ENCODE measurements around the gene FLT1.

The FLT1 gene

DNA sequence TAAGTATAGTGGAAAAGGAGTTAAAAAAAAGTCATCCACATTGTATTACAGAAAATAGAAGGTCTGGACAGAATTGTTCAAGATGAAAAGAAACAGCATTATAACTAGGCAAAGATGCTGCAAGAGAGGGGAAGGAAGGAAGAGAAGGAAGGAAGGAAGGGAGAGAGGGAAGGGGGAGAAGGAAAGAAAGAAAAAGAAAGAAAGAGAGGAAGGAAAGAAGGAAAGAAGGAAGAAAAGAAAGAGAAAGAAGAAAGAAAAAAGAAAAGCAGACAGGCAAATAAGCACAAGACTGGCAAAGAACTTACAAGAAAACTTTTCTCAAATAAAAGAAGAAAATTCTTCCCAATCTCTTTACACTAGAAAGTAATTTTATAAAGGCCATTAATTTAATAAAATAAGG lies 15.1 kb upstream of the FLT1 start:
- TF ChIP-seq GATA3 (IDR thresholded peaks at IDR 0.05; ENCODE audit: low read depth, low read length) (no peak), GATA2 (IDR thresholded peaks at IDR 0.05; ENCODE audit: low read depth, low read length) (no peak)

GRCh38 chr13:28505543-28506135 lies 10.7 kb upstream of the FLT1 start:
- TF ChIP-seq GATA2 (IDR thresholded peaks at IDR 0.05; ENCODE audit: low read depth, low read length) (no peak), GATA3 (IDR thresholded peaks at IDR 0.05; ENCODE audit: low read depth, low read length) (no peak)

DNA sequence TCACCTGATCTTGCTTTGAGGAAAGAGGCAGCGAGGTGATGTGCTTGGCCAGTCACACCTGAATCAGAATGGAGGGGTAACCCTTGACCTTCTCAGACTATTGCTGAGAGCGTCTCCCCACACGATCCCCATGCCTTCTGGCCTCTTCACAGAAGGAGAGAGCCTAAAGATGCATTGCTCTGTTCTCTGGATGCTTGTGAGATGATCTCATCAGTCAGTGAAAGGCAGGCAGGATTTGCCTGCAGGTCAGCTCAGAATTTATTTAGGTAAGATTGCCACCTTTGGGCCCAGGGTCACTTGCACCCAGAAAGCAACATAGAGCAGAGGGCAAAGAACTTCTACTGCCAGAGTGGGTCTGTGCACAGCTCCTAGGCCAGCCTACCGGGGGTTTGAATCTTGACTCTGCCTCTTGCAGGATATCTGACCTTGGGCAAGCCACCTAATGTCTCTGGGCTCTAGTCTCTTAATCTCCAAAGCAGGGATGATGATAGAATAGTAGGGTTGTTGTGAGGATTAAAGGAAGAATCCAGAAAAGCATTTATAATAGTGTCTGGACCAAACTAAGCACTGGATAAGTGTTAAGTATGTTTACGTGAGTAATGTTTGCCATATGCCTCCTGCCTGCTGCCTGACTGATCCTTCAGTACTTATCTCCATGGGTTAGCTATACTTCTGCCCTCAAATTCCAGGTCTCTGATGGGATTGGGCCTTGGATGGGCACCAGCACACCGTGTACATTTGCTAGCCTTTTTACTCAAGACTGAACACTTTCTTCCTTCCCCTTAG lies 8.4 kb upstream of the FLT1 start:
- TF ChIP-seq GATA2 (IDR thresholded peaks at IDR 0.05; ENCODE audit: low read depth, low read length) (no peak), GATA3 (IDR thresholded peaks at IDR 0.05; ENCODE audit: low read depth, low read length) (no peak)

DNA sequence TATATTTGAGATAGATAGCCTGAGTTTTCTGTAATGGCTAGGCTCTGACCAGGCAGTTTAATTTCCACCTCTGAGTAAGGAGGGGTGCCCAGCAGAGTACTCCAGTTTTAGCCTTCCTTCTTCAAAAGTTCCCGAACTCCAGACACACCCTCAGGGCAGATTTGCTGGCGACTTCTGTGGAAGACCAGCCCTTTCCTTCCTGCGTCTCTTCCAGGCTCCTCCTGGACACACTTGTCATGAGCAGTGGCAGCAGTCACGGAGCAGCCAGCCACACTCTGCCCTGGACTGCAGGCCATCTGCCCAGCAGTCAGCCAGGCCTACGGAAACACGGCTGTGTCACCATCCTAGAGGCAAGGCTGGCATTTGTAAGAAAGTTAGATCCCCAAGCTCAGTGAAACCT lies 6.6 kb upstream of the FLT1 start:
- TF ChIP-seq GATA3 (IDR thresholded peaks at IDR 0.05; ENCODE audit: low read depth, low read length): no peak
- TF ChIP-seq GATA2 (IDR thresholded peaks at IDR 0.05; ENCODE audit: low read depth, low read length): no peak

DNA sequence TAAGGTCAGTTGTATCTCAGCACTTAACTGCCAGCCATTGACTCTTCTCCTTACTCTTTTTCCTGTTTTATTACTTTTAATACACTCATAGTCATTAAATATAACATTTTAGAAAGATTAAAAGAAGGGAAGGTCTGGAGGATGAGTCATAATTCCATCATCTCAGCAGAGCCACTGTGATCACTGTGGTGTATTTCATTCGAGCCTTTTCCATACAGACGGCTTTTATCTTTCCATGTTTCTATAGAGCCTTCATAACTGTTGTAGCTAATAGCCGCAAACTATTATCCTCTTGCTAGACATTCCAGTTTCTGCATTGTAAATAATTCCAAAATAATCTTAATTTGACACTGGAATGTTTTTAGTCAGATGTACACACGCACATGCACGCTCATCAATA lies 4.7 kb upstream of the FLT1 start:
- TF ChIP-seq GATA3 (IDR thresholded peaks at IDR 0.05; ENCODE audit: low read depth, low read length): no peak
- TF ChIP-seq GATA2 (IDR thresholded peaks at IDR 0.05; ENCODE audit: low read depth, low read length): no peak

- TF ChIP-seq GATA2 (IDR thresholded peaks at IDR 0.05; ENCODE audit: low read depth, low read length) (no peak), GATA3 (IDR thresholded peaks at IDR 0.05; ENCODE audit: low read depth, low read length) (no peak)
These were observed 3.7 kb upstream of the FLT1 start for GRCh38 chr13:28498481-28499115.

- TF ChIP-seq GATA3 (IDR thresholded peaks at IDR 0.05; ENCODE audit: low read depth, low read length) (no peak), GATA2 (IDR thresholded peaks at IDR 0.05; ENCODE audit: low read depth, low read length) (no peak)
These were observed 2.4 kb upstream of the FLT1 start for GRCh38 chr13:28497143-28497876.

DNA sequence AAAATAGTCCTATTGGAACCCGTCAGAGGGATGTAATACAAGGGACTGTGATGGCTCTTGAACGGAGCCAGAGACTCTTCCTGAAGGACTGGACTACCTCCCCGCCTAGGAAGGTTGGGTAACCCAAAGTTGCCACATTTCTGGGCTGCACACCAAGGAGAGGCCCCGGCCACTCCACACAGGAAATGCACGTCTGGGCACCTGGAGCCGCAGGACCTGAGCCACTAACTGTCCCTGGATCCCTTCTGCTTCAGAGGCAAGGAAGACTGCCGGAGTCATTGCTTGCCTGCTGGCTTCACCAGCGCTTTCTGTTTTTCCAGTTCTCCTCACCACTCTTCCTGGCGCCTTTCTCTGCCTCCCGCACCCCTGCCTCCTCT lies 1.2 kb upstream of the FLT1 start:
- TF ChIP-seq GATA2 (IDR thresholded peaks at IDR 0.05; ENCODE audit: low read depth, low read length) (no peak), GATA3 (IDR thresholded peaks at IDR 0.05; ENCODE audit: low read depth, low read length) (no peak)

DNA sequence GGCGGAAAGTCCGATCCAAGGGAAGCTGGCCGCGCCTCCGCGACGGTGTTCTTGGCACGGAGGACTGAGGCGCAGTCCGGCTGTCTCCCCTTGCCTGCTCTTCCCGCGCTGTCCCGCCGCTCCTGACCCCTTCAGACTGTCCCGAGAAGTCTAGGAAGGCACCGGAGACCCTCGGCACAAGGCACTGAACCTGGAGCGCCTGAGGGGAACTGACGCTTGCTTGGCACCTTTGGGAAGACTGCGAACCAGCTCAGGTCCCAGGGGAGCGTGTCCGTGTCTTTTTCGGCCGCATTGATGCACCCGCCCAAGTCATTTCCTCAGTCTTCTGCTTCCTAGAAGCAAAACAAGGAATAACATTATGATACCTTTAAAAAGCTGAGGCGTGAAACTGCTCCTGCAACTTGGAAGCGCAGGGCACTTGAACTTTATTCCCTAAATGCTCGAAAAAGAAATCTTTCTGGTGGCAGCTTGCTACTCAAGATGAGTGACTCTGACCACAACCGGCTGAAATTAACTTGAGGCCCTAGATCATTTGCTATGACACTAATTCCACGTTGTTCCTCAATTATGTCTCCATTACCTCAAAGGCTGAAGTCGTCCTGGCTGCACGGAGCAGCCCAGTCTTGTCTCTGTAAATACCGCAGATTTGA lies 735 bp upstream of the FLT1 start:
- TF ChIP-seq GATA3 (IDR thresholded peaks at IDR 0.05; ENCODE audit: low read depth, low read length): no peak
- TF ChIP-seq GATA2 (IDR thresholded peaks at IDR 0.05; ENCODE audit: low read depth, low read length): no peak

DNA sequence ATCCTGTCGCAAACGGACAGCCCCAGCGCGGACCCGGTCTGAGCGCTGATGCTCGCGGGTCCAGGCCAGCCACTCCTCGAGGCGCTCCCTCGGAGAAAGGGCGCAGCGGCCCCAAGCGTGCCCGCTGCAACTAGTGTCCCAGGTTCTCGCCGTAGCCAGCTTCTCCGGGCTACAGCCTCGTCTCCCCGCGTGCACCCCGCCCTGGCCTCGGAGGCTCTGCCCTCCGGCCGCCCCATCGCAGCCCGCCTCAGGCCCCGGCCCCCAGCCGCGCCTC lies 487 bp downstream of the FLT1 start:
- TF ChIP-seq GATA3 (IDR thresholded peaks at IDR 0.05; ENCODE audit: low read depth, low read length): no peak
- TF ChIP-seq GATA2 (IDR thresholded peaks at IDR 0.05; ENCODE audit: low read depth, low read length): no peak

DNA sequence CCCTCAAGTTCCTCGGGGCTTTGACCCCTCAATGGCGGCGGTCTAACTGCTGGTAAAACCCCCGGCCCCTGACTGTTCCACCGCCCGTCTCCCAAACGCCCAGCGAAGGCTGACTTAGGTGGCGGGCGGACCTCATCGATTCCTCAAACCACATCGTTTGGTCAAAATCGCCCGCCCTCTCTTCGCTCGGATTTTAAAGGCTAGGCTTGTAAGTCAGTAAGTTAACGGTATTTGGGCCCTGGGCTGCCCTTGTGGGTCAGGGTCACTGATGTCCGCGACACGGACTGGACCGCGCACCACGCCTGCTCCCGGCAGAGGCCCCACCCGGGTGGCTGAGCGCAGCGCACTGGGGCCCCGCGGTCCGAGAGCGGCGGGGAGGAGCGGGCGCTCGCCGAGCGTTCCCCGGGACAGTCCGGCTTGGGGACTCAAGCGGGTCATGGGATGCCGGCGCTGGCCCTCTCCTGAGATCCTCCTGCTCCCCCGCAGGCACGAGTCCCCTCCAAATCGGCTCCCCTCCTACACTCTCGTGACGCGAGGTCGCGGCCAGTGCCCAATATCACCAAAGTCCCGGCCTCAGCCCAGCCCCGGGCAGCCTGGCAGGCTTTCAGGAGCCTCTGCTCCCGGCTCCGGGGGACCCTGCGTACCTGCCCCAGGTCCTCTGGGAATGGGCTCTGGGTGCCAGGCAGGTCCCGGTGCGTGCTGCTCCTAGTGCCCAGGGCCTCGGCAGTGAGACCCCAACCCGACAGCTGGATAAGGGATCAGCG lies 1.0 kb downstream of the FLT1 start:
- TF ChIP-seq GATA3 (IDR thresholded peaks at IDR 0.05; ENCODE audit: low read depth, low read length) (no peak), GATA2 (IDR thresholded peaks at IDR 0.05; ENCODE audit: low read depth, low read length) (no peak)

- TF ChIP-seq GATA3 (IDR thresholded peaks at IDR 0.05; ENCODE audit: low read depth, low read length) (no peak), GATA2 (IDR thresholded peaks at IDR 0.05; ENCODE audit: low read depth, low read length) (no peak)
These were observed 2.2 kb downstream of the FLT1 start for GRCh38 chr13:28492569-28493367.

DNA sequence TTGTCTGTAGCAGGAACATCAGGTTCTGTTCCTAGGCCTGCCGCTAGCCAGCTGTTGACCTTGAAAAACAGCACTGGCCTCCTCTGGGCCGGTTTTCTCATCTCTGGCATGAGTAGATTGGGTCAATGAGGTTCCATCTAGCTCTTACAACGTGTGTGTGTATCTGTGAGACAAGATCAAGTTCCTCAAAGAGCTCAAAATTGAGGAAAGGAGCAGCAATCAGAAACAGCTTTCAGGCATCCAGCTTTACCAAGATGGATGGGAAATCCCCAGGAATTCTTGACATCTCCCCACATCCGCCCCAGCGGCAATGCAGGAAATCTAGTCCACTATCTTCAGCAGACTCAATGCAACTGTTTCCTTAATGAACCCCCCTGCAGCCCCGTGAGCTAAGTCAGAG lies 4.9 kb downstream of the FLT1 start:
- no peak for TF ChIP-seq GATA3 (IDR thresholded peaks at IDR 0.05; ENCODE audit: low read depth, low read length)

Measured in SH-SY5Y (cell line).